NCI-H2171 treated with DMSO at 0.1 percent for 48 hours (cell line): ENCODE results near the gene XDH.

Experiments used
- DNase-seq: peaks from one replicate; lab custom pipeline; 2025; lab: John Stamatoyannopoulos, UW

XDH gene

DNA sequence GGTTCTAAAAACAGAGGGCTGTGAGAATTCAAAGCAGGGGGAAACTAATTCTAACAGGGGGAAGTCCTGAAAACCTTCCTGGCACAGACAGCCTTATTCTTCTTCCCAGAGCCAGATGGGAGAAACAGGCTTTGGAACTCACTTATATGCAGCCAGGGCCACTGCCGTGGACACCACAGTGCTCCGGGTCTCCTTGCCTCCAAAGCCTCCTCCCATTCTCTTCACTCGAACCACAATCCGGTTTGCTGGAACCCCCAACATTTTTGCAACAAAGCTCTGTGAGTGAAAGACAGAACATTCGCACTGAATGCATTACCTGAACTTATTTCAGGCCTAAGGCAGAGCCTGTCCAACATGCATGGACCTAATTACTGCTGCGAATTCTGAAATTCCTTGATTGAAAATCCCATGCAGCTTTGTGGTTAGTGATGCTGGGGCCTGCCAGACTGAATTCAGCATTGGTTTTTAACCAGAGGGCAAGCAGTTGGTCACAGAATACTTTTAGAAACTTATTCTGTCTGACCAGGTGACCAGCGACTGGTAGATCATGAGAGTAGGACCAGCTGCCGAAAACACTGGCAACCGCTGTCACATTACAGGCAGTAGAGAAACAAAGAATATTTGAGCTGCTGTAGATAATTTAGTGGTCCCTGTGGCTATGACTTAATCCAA is 48.6 kb downstream of the XDH start:
- DNase-seq = no peak

DNA sequence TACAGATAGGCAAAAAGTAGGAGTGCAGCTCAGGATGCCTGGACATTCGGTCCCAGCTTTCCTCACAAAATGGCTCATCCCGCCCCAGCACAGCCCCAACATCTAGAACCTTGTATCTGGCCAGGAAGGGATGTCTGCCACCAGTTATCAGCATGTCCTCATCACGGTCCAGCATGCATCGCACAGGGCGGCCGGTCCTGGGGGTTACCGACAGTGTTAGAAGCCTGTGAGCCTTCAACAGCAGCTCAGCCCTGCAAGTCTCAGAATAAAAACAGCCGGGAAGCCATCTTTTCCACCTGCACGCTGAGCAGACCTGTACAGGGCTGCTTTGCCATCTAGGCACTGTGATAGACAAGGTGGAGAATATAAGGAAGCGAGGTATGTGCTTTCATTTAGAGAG is 49.2 kb downstream of the XDH start:
- no peak for DNase-seq

DNA sequence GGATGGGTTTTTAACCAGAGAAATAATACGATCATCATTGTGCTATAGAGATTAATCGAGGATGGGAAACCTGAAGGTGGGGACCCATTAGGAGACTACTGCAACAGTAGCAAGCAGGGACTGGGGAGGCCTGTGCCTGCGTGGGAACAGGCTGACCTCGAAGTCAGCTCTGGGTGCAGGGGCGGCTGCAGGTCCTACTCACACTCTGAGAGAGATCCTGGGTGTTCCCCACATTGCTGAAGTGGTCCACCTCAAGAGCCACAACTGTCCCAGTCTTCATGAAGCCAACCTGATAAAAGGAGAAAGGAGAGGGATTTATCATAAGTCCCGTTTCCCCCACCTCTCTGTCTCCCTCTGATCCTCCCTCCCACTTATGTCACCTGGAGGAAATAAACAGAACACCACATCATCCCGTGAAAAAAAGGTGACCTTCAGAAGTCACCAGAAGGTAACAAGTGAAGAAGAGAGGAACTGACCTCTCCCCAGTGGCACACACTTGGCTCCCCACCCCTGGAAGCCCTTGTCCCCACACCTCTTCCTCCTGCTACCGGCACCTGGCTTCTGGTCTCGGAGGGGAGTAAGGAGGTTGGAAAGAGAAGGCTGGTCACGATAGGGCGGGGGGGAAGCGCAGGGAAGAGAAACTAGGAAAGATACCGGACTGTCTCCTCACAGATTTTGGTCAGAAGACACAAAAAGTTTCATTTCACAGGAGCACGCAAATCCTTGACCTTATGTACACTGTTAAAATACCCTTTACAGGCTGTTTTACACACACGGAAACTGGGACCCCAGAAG is 50.4 kb downstream of the XDH start:
- DNase-seq = no peak

DNA sequence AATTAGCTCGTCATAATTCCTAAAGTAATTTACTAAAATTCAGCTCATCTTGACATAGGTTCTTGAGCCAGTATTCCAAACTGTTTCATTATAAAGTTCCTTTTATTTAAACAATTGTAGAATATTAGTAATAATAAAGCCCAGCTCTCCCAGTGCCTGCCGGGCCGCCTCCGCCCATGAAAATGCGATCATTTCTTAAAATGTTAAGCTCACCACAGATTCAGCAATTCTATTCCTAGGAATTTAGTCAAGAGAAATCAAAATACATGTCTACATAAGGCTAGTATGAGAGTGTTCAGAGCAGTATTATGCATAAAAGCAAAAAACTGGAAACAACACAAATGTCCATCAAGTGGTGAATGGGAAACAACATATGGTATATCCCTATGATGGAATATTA is 52.0 kb downstream of the XDH start:
- DNase-seq = no peak

DNA sequence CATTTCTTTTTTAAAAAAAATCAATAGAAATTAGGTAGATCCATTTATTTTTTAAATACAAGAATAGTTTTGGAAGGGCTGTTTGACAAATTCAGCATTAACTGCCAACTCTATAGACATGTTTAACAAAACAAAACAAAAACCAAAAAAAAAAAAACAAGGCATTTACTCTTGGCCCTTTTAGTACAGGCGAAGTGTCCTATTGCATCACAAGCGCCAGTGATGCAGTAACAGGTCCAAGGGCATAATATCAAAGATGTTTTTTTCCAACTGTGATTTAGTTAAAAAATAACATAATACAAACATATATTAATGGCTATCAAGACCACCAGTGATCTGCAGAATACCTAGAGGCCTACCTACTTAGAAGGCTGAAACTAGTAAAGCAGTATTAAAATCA is 55.3 kb downstream of the XDH start:
- DNase-seq = no peak

DNA sequence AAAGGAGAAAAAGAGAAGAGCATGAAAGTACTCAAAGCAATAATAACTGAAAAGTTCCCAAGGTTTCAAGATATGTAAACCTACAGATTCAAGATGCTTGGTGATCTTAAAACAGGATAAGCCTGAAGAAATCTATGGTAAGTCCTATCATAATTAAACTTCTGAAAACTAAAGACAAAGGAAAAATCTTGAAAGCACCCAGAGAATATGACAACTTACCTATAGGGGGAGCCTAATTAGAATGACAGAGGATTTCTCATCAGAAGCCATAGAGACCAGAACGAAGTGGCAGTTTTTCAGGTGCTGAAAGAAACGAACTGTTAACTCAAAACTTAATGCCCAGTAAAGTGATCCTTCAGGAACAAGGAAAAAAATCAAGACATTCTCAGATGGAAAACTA is 59.7 kb downstream of the XDH start:
- DNase-seq = peak; percentile 2

DNA sequence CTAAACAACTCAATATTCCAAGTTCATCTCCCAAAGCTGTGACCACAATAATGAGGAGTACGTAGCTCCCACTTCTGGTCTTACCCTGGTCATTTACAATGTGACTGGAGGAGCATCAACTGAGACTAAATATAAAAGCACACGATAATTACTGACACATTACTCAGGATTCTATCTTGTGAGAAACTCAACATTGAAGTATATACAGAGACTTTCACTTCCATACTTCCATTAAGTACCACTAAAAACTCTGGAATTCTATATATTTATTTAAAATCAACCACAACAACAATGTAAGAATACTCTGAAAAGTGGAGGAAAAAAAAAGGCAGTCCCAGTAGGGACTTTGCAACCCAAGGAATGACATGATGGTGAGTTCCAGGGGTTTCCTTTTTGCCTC is 61.4 kb downstream of the XDH start:
- no peak for DNase-seq

DNA sequence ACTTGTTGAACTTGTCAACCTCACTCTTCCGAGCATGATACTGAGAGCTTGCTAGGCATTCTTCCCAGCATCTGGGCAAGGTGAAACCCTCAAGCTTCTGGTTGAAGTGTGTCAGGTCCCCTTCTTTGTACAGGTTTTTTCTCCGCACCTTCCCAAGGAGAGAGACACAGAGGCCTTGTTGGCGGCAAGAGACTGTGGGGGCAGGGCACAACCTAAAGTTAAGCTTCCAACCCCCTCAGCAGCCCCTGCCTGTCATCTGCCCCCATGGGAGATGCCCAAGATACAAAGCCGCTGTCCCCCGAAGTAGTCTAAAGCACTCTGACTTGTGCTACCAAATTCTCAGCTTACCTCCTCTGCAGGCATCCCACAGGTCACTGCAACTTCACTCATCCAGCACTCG is 64.9 kb downstream of the XDH start:
- DNase-seq = no peak

DNA sequence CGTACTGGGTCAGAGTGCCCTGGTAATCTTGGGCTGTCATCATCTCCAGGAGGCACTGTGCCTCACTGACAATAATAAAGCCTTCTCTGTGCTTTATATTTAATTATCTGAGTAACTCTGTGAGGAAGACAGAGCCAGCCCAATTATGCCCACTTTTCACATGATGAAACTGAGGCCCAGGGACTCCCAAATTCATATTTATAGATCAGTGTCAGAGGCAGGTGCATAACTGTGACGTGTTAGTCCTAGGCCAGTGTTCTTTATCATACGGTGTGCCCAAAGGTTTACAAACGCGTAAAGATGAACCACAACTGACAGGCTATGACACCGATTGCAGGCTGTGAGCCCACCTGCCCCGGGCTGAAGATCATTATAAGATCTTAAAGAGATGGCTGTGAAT is 65.4 kb downstream of the XDH start:
- DNase-seq = no peak

DNA sequence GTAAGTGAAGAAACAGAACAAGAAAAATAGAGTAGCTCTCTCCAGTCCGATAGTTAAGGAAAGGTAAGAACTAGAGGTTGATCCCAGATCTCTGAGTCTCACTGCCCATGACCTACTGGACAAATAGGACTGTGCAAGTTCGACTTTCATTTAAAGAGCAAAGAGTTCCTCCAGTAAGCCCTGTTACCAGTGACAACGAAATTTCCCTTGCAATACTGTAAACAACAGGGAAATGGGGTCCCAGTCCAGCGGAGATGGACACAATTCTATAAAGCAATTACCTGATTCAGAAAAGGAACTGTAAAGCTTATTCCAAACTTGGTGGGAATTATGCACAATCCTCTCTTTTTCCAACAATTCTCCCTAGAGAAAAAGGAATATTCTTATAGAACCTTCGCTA is 65.9 kb downstream of the XDH start:
- DNase-seq = no peak

DNA sequence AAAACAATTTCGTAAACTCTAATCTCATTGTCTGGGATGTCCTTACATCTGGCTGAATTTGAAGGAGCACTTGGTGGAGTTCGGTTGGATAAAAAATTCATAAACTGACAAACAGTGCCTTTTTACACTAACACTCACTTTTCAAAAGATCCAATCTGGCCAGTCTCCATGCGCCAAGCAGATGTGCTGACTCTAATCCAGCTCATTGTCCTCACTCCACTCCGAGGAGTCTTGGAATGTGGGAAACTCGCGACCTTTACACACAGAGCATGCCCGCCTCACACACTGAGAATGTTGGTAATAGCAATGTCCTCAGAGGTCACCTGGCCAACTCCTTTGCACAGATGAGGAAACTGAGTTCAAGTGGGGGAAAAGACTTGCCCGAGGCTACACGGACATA is 66.8 kb downstream of the XDH start:
- no peak for DNase-seq

DNA sequence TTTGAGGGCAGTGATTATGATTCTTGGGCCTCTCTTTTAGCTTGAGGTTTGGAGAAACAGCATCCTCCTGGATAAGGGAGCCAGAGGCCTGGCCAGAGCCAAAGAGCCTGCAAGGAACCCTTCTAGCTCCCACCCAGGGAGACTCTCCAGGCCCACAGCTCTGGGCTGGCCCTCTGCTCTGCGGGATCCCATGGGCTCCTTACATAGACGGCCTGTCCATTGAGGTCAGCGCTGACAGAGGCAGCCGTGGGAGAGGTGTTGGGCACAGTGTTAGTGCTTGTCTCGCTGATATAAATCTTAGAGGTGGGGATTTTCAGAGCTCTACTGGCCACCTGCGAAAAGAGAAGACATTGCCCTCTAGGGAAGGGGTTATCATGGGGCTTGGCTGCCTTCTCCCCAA is 67.2 kb downstream of the XDH start:
- DNase-seq = no peak

DNA sequence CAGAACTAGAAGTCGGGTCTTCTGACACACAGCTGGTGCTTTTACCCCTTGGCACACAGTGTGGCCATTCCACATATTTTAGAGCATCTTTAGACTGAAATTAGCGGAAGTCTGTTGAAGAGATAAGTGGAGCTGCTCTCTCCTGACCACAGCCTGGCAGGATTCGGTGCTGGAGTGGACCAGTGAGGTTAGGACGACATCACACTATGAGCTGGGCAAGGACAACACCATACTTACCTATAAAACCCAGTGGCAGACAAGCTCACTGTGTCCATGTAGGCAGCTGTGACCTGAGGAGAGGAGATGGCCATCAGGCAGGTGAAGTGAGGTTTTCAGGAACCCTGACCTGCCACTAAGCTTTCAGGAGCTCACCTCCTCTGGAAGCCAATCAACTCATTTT is 70.1 kb downstream of the XDH start:
- no peak for DNase-seq

DNA sequence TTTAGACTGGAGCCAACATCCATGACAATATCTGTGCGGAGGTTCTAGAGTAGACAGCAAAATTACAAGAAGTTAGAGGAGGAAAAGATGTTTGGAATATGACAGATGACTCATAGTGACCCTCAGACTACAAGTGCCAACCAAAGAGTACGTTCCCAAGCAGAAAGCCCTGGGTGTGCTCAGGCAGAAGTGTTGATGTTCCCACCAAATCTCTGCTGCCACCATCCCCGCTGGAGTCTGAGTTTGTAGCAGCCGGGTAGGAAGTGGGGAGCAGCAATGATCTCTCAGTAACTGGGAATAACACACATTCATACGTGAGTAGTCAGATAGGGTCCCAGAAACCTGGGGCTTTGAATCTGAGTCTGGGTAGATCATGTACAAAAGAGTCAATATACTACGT is 73.2 kb downstream of the XDH start:
- DNase-seq = no peak

DNA sequence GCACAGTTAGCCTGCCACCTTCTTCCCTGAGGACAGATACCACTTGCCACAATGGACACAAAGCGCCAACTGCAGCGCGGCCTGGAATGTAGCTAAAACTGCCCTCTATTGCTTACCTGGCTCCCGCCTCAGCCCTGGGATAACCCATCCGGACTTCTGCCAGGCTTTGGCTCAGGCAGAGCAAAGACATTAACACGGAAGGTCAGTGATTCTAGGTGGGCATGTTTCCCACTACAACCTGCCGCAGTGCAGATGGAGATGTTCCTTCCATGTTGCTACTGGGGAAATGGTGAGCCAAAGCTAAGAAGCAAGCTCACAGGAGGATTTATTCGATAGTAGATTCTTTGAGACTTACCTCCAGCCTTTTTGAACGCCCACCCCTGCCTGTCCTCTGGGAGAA is 74.8 kb downstream of the XDH start:
- no peak for DNase-seq

DNA sequence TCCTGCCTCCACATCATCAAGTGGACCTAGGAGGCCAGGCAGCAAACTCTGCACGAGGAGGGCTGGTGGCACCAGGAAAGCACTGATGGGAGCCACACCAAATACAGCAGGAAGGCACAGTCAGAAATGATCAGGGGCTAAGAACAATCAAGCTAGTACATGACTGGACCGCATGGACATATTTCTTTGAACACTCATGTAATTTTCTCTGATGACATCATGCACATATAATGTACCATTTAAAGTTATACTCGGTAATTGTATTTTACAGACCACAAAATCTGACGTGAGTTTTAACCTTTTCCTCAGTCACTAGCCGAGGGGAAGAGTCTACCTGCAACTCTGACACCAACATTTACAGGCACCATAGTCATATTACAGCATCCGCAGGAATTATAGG is 76.7 kb downstream of the XDH start:
- no peak for DNase-seq

DNA sequence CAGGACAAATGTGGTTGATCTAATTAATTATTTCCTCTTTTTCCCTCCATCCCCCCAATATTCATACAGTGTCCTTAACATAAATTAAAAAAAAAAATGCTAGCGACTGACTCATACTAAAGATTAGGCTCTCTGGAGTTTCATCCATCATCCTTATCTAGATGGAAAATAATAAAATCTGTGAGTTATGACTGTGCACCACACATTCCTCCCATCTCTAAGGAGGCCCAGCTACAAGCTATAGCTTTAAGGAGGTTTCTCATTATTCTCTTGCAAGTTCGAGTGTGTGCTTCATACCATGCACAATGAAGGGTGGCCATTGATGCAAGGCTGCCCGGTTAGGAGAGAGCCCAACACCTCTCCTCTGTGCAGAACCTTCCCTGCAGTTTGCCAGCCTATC is 77.3 kb downstream of the XDH start:
- DNase-seq = no peak

DNA sequence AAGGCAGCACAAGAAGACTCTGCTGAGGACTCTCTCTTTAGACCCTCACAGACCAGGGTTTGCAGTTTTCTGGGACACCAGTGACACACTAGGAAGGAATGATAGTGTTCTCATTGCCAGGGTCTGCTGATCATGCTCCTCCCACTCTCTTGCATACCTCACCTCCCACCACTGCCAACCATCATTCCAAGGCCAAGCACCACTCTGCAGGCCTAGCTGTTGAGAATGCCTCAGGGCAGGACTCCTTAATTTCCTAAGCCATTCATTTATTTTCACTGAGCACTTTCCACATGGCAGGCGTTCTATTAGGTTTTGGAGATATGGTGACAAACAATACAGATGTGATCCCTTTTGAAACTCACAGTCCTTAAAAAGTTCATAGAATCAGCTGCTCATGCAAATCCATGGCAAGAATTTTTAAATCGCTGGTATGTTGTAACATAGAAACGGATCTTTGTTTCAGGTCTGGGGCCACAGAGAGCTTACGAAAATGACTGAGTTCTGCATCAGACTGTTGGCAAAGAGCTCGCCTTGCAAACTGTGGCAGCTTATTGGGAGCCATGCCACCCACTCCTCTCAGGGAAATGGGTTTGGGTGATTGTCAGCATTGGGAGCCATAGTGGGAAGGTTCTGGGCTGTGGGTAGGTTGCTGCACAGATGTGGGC is 78.5 kb downstream of the XDH start:
- no peak for DNase-seq

DNA sequence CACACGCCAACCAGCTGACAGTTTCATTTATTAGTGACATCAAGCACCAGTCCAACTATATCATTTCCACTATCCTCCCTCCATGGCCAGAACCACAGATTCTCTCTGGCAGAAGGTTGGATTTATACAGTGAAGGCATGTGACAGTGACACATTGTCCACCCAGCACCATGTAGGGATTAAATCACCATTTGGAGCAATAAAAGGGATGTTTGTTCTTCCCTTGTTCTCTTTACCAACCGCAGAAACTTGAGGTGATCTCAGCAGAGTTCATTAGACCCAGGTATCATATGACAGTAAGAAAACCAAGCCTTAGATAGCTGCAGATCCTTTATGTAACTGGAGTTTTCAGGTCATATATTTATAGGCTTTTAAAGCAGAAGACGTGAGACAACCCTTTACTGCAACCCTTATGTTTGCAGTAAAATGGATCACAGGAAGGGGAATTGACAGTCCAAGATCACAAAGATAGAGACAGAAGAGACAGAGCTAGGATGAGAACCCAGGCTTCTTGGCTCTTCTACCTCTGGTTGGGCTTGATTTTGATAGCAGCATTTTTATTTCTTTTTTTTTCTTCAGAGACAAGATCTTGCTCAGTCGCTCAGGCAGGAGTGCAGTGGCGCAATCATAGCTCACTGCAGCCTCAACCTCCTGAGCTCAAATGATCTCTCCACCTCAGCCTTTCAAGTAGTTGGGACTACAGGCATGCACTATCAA is 80.1 kb downstream of the XDH start:
- DNase-seq = no peak

DNA sequence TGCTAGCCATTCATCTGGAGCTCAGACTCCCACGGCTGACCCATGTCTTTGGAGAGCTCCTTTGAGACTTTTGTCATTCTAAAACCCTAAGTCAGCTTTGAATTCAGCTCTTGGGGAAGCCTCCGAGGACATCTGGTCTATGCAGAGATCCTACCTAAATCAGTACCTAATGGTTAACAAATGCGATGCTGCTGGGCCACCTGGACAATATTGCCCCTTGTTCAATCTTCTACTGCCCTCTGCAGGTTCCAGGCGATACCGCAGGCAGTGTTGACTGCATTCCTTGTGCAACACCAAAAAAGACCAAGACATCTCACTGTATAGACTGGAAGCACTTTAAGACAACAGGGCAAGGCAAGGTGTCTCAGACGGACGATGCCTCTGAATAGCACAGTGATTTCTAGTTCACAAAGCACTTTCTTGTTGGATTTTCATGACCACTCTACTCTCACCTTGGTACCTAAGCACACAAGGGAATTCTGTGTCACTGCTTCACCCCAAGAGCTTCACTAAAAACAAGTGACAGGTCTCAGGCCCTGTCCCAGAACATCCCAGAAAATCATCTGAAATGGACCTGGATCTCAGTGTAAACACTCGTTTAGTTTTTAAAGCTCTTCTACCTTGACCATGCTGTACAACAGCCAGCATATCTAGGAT is 80.9 kb downstream of the XDH start:
- peak; percentile 52 for DNase-seq

DNA sequence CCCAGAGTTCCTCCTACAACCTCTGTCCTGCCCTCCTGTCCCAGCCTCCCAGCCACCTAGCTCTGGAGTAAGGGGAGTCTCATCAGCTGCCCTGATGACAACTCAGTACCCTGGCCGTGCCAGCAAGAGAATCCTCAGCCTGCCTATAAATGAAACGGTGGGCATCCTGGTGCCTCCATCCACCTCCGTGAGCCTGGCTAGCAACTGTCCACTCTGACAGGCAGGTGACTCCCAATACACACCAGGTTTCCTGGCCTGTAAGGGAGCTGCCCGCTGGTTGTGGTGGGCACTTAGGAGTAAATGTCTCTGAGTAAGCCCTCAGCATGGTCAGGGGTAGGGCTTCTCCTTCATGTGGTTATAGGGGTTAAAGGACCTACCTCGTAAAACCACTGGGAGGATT is 81.5 kb downstream of the XDH start:
- DNase-seq = no peak

DNA sequence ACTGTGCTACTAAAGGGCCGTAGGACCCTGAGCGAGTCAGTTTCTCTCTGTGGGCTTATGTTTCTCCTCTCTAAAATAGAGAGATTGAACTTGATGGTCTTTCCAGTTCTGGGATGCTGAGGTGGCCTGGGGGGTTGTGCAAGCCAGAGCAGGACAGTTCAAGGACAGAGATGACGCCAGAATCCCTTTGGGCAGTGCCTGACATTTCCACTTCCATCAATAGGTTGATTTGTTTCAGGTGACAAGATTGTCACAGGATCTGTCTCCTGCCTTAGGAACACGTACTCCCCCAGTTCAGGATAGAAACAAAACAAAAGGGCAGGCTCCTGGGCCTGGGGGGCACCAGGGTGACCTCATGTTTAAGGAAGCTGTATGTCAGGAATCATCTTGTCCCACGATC is 82.0 kb downstream of the XDH start:
- DNase-seq = no peak
